MM.1S (cell line): Measurements from ENCODE around the gene VSTM4.

Experiments used
- DNase-seq: peaks from one replicate; pipeline ENCODE4 v3.0.0-alpha.2; 2015
- H2AFZ ChIP-seq: fragments of 300-600 bp; sonication (generic); 2 replicates; pipeline ENCODE4 v1.6.0; 2016; ENCODE audit warnings: antibody characterized with exemption, low read length
- H3F3A ChIP-seq: fragments of 300-600 bp; sonication (generic); 2 replicates; pipeline ENCODE4 v1.6.1; 2016; ENCODE audit warnings: mild to moderate bottlenecking, antibody characterized with exemption, low read length, moderate library complexity, mixed read lengths; ENCODE audit not compliant: insufficient read depth
- H3K27ac ChIP-seq: fragments of 300-600 bp; sonication (generic); 2 replicates; pipeline ENCODE4 v1.5.1; 2016; ENCODE audit warnings: mild to moderate bottlenecking, low read length
- H3K27me3 ChIP-seq: fragments of 300-600 bp; sonication (generic); replicated peaks from 2 replicates; pipeline ENCODE4 v1.6.0; 2016; ENCODE audit warnings: low read length; ENCODE audit not compliant: insufficient read depth
- H3K36me3 ChIP-seq: fragments of 300-600 bp; sonication (generic); replicated peaks from 2 replicates; pipeline ENCODE4 v1.6.1; 2016; ENCODE audit warnings: mild to moderate bottlenecking, low read length, mixed read lengths; ENCODE audit not compliant: insufficient read depth
- H3K4me1 ChIP-seq: fragments of 300-600 bp; sonication (generic); 2 replicates; pipeline ENCODE4 v1.6.1; 2016; ENCODE audit warnings: low read length, mixed read lengths
- H3K4me2 ChIP-seq: fragments of 300-600 bp; sonication (generic); 2 replicates; pipeline ENCODE4 v1.6.0; 2016; ENCODE audit warnings: low read depth, low read length
- H3K4me3 ChIP-seq: fragments of 300-600 bp; sonication (generic); 2 replicates; pipeline ENCODE4 v1.5.1; 2016; ENCODE audit warnings: low read length, mixed read lengths
- H3K79me2 ChIP-seq: fragments of 300-600 bp; sonication (generic); 2 replicates; pipeline ENCODE4 v1.6.1; 2016; ENCODE audit warnings: mixed run types, low read length, mixed read lengths
- H3K9ac ChIP-seq: fragments of 300-600 bp; sonication (generic); 2 replicates; pipeline ENCODE4 v1.6.1; 2016; ENCODE audit warnings: low read length, mixed read lengths
- H3K9me2 ChIP-seq: fragments of 300-600 bp; sonication (generic); replicated peaks from 2 replicates; pipeline ENCODE4 v1.6.1; 2016; ENCODE audit warnings: mild to moderate bottlenecking, low read length, mixed read lengths; ENCODE audit not compliant: insufficient read depth
- H3K9me3 ChIP-seq: fragments of 300-600 bp; sonication (generic); replicated peaks from 2 replicates; pipeline ENCODE4 v1.6.1; 2016; ENCODE audit warnings: mild to moderate bottlenecking, low read length, mixed read lengths; ENCODE audit not compliant: insufficient read depth
- H4K20me1 ChIP-seq: fragments of 300-600 bp; sonication (generic); 2 replicates; pipeline ENCODE4 v1.6.1; 2016; ENCODE audit warnings: mild to moderate bottlenecking, low read length, moderate library complexity, mixed read lengths; ENCODE audit not compliant: insufficient read depth
- CTCF ChIP-seq: fragments of 300-600 bp; sonication (generic); IDR thresholded peaks from 2 replicates; pipeline ENCODE4 v1.5.1; 2016; ENCODE audit warnings: antibody characterized with exemption, low read length, mixed read lengths
- EZH2 ChIP-seq: fragments of 300-600 bp; sonication (generic); optimal IDR thresholded peaks from 2 replicates; pipeline ENCODE3; 2017; ENCODE audit warnings: low read depth, mild to moderate bottlenecking, antibody characterized with exemption, low read length, mixed read lengths
- EZH2phosphoT487 ChIP-seq: fragments of 300-600 bp; sonication (generic); IDR thresholded peaks from 2 replicates; pipeline ENCODE4 v1.6.1; 2018; ENCODE audit warnings: antibody characterized with exemption, low read length

VSTM4 gene

GRCh38 chr10:49010295-49010694 lies 105.0 kb downstream of the VSTM4 start:
- Histone ChIP-seq H3K4me3 (no peak overlapping the region), H2AFZ (no peak overlapping the region)

GRCh38 chr10:49009199-49009979 lies 105.9 kb downstream of the VSTM4 start:
- Histone ChIP-seq H4K20me1 (no peaks in the 10 kb centered on the region), H2AFZ (no peak overlapping the region), H3F3A (no peaks in the 10 kb centered on the region), H3K9me2 (no peaks in the 10 kb centered on the region), H3K4me3 (no peak overlapping the region), H3K36me3 (no peaks in the 10 kb centered on the region), H3K27me3 (no peaks in the 10 kb centered on the region), H3K27ac (no peak overlapping the region), H3K9me3 (no peaks in the 10 kb centered on the region), H3K4me1 (no peaks in the 10 kb centered on the region), H3K79me2 (no peaks in the 10 kb centered on the region), H3K4me2 (no peak overlapping the region), H3K9ac (no peak overlapping the region)
- TF ChIP-seq CTCF, result no peak
- TF ChIP-seq EZH2, result no peak
- TF ChIP-seq EZH2phosphoT487, result no peak
- DNase-seq, result no peak

More at GRCh38 chr10:49010295-49010694, 105.0 kb downstream of the VSTM4 start:
- no peaks in the 10 kb centered on the region for H3K9me2 ChIP-seq
- DNase-seq, result no peak
- H3K9ac ChIP-seq, result no peak overlapping the region
- no peaks in the 10 kb centered on the region for H3K36me3 ChIP-seq
- H3K79me2 ChIP-seq, result no peaks in the 10 kb centered on the region
- H3K9me3 ChIP-seq, result no peaks in the 10 kb centered on the region
- TF ChIP-seq EZH2, result no peak
- TF ChIP-seq CTCF, result no peak
- TF ChIP-seq EZH2phosphoT487, result no peak
- no peak overlapping the region for H3K4me2 ChIP-seq
- H3K27ac ChIP-seq, result no peak overlapping the region
- H3K4me1 ChIP-seq, result no peaks in the 10 kb centered on the region
- no peaks in the 10 kb centered on the region for H3K27me3 ChIP-seq
- no peaks in the 10 kb centered on the region for H3F3A ChIP-seq
- H4K20me1 ChIP-seq, result no peaks in the 10 kb centered on the region

DNA sequence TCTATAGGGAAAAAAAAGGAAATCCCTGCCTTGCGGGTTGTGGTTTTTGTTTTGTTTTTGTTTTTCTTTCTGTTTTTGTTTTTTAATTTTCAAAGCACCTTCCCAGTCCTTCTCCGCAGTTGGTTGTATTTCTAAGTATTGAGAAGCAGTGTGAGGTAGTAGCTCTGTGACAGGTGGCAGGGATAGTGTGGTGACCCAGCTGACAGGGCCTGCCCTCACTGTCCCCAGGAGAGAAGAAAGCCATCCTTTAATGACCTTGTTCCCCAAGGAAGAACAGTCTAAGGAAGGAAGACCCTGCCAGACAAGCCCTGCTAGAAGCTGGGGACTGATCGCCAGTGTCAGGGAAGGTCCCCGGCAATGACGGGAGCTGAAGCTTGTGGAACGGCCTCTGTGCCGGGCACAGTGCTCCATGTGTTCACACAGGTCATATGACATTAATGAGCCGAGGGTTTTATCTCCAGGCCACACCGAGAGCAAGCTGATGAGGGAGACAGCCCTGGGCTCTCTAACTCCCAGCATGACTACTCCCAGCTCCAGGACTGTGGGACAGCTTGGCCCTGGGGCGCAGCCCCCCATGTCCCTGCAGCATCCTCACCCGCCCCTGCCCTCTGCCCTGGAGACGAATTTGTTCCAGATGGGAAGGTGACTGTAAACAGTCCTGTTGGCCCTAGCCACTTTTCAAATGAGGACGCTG lies 106.7 kb downstream of the VSTM4 start:
- Histone ChIP-seq H3K79me2 (no peaks in the 10 kb centered on the region), H3K36me3 (no peaks in the 10 kb centered on the region), H3K4me1 (no peaks in the 10 kb centered on the region), H3K27ac (no peak overlapping the region), H3K4me3 (no peak overlapping the region), H3K27me3 (no peaks in the 10 kb centered on the region), H3F3A (no peaks in the 10 kb centered on the region), H3K4me2 (no peak overlapping the region), H4K20me1 (no peaks in the 10 kb centered on the region), H3K9ac (no peak overlapping the region), H2AFZ (no peak overlapping the region), H3K9me2 (no peaks in the 10 kb centered on the region), H3K9me3 (no peaks in the 10 kb centered on the region)
- no peak for DNase-seq
- TF ChIP-seq EZH2phosphoT487 (no peak), EZH2 (no peak), CTCF (no peak)
